Choroid plexus epithelial cell (primary cell): ENCODE measurements around the gene MUS81.
"Not testable (repeated sequence)": the region's sequence is repeated elsewhere in the genome, so short reads cannot be mapped to it uniquely, and the experiment has no call there.

Experiments
- DNase-seq: peaks from one replicate; pipeline ENCODE4 v3.0.0-alpha.2; 2010; ENCODE audit warnings: low read depth
- H3K4me3 ChIP-seq: 2 replicates; pipeline ENCODE4 v1.5.1; 2011; ENCODE audit warnings: low read depth, mild to moderate bottlenecking, control low read depth, low read length, moderate library complexity
- CTCF ChIP-seq: conservative IDR thresholded peaks from 2 replicates; pipeline ENCODE4 v1.5.1; 2011; ENCODE audit warnings: low read depth, mild to moderate bottlenecking, control low read depth, inconsistent platforms, low read length, moderate library complexity

The MUS81 gene

GRCh38 chr11:65833297-65834030, 26.8 kb upstream of the MUS81 start, which contains the start of gene SNX32:
Gene SNX32 (plus strand): TSS chr11:65833963. CDS start chr11:65834066, 103 bp downstream.
- no peak for TF ChIP-seq CTCF
- peak; percentile 96 for DNase-seq
- peak within 1 kb of the TSS; percentile 65 for H3K4me3 ChIP-seq

GRCh38 chr11:65834202-65834601, 26.0 kb upstream of the MUS81 start:
- H3K4me3 ChIP-seq, result peak overlapping the region; percentile 65
- DNase-seq, result no peak
- TF ChIP-seq CTCF, result no peak

GRCh38 chr11:65842144-65842543, 18.1 kb upstream of the MUS81 start:
- TF ChIP-seq CTCF, result no peak
- H3K4me3 ChIP-seq, result no peak overlapping the region
- DNase-seq, result no peak

- no peak for TF ChIP-seq CTCF
- no peak for DNase-seq
- no peak overlapping the region for H3K4me3 ChIP-seq
Observed at GRCh38 chr11:65843811-65844210, 16.4 kb upstream of the MUS81 start.

- no peak for DNase-seq
- H3K4me3 ChIP-seq, result no peak overlapping the region
- TF ChIP-seq CTCF, result no peak
Observed at GRCh38 chr11:65844231-65844872, 15.9 kb upstream of the MUS81 start.

- TF ChIP-seq CTCF, result no peak
- DNase-seq, result no peak
- H3K4me3 ChIP-seq, result no peak overlapping the region
Observed at GRCh38 chr11:65847746-65848145, 12.5 kb upstream of the MUS81 start.

GRCh38 chr11:65848693-65849092, 11.5 kb upstream of the MUS81 start:
- H3K4me3 ChIP-seq, result not testable (repeated sequence)

More at GRCh38 chr11:65848693-65849092, 11.5 kb upstream of the MUS81 start:
- not testable (repeated sequence) for DNase-seq
